ENCODE measurements around the gene C1QTNF9B.

DNA sequence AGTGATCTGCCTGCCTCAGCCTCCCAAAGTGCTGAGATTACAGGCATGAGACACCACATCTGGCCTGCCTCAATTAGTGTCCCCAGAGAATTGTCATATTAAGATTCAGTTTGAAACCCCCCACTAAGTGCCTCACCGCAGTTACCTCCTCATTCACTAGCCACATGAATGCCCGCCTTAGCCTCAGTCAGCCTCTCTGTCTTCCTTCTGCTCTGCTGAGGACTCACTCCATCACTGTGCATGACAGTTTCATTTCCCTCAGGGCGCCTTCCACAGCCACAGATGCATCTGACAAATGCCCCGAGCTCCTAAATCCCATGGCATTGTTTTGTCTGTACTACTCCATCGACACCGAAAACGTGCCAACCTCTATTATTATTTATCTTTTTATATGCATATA lies 31.4 kb downstream of the C1QTNF9B start:
- no peak for TF ChIP-seq EZH2 (IDR thresholded peaks at IDR 0.05; ENCODE audit: low read depth)
- TF ChIP-seq, protein P1, sequence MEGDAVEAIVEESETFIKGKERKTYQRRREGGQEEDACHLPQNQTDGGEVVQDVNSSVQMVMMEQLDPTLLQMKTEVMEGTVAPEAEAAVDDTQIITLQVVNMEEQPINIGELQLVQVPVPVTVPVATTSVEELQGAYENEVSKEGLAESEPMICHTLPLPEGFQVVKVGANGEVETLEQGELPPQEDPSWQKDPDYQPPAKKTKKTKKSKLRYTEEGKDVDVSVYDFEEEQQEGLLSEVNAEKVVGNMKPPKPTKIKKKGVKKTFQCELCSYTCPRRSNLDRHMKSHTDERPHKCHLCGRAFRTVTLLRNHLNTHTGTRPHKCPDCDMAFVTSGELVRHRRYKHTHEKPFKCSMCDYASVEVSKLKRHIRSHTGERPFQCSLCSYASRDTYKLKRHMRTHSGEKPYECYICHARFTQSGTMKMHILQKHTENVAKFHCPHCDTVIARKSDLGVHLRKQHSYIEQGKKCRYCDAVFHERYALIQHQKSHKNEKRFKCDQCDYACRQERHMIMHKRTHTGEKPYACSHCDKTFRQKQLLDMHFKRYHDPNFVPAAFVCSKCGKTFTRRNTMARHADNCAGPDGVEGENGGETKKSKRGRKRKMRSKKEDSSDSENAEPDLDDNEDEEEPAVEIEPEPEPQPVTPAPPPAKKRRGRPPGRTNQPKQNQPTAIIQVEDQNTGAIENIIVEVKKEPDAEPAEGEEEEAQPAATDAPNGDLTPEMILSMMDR (conservative IDR thresholded peaks at IDR 0.05) = no peak

Data from PC-9 (cell line).